GM21515 (cell line): ENCODE data around the gene NUDT8.
"Not testable (repeated sequence)": the region's sequence is repeated elsewhere in the genome, so short reads cannot be mapped to it uniquely, and the experiment has no call there.

ENCODE experiments used
- ATAC-seq: cut with Tn5 transposase; IDR thresholded peaks from one replicate; pipeline ENCODE4 v1.9.1; 2021; ENCODE audit not compliant: unreplicated experiment

NUDT8 gene

DNA sequence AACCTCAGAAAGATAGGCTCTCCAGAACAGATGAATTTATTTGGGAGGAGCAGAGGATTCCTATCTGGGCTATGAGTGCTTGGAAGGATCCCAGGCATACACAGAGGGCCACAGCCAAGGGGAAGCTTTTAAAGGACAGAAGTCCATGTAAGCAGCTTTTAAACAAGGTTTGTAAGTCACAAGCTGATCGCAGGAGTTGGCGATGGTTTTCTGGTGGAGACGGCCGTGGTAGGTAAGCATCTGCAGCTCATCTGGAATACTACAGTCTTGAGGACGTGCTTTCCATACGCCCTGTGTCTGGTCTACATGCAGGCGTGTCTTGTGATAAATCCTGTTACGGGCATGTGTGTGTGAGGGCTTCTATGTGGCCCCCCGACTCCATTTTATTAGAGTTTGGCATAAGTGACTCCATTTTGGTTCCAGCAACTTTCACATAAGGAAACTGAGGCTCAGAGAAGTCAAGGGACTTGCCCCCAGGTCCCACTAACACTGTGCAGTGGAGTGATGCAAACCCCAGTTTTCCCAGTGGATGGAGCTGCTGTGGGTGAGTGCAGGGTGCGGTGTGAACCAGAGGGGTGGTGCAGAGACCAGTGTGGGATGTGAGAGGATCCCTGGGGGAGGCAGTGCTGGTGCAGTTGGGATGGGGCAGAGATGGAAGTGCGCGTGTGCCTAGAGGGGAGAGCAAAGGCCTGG lies 32.6 kb upstream of the NUDT8 start:
- no peak for ATAC-seq

- ATAC-seq = not testable (repeated sequence)
Observed at GRCh38 chr11:67660752-67661151, 31.0 kb upstream of the NUDT8 start.

- ATAC-seq = not testable (repeated sequence)
Observed at GRCh38 chr11:67659651-67660165, 30.0 kb upstream of the NUDT8 start.

- no peak for ATAC-seq
Observed at GRCh38 chr11:67657300-67657699, 27.6 kb upstream of the NUDT8 start.

DNA sequence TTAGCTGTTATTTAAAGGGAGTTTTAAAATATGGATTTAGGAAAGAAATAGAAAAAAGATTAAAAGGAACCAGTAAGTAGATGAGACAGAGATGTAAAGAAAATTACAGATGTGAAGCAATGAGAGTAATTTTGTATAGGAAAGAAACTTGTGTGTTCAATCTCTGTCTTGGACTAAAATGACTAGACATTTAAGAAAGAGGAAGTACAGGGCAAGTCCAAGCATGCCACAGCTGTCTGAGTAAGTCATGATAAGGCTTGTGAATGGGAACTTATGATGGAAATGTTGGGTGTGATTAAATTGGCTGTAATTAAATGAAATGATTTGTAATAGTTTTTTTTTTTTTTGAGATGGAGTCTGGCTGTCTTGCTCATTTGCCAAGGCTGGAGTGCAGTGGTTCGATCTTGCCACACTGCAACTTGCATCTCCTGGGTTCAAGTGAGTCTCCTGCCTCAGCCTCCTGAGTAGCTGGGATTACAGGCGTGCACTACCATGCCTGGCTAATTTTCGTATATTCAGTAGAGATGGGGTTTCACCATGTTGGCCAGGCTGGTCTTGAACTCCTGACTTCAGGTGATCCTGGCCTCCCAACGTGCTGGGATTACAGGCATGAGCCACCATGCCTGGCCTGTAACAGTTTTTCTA lies 26.7 kb upstream of the NUDT8 start:
- ATAC-seq = no peak

DNA sequence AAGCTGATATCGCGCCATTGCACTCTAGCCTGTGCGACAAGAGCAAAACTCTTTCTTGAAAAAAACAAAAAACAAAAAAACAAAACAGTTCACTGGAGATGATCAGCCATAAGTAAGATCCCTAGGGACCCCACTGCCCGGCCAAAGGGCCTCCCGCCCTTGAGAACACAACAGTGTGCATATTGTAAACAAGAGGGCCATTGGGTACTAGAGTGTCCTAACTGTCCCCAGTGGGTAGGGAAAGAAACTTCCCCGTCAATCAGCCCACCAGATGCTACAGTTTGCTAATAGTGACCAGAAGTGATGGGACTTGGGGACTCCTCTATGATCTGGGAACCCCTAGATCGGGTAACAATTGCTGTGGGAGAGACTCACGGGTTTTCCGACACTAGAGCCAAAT lies 24.5 kb upstream of the NUDT8 start:
- no peak for ATAC-seq

DNA sequence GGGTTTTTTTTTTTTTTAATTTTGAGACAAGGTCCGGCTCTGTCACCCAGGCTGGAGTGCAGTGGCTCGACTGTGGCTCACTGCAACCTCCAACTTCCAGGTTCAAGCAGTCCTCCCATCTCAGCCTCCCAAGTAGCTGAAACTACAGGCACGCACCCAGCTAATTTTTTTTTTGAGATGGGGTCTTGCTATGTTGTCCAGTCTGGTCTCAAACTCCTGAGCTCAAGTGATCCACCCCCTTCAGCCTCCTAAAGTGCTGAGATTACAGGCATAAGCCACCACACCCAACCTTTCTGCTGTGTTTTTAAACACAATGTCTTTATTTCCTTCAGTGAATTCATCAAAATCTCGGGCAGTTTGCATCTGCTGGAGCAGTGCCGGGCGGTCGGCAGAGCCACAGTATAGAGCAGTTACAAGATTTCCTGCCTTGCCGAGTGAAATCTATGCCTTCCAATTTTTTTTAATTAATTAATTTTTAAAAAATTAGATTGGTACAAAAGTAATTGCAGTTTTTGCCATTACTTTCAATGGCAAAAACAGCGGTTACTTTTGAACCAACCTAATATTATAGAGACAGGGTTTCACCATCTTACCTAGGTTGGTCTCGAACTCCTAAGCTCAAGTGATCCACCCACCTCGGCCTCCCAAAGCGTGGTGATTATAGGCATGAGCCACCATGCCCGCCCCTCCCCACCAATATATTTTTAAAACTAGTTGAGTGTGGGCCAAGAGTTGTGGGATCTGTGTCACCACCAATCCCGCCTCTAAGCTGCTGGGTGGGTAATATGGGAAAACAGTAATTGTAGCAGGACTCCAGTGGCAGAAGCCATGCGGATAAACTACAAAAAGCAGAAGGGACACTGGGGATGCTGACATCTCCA lies 23.5 kb upstream of the NUDT8 start:
- no peak for ATAC-seq

GRCh38 chr11:67651976-67652781 lies 22.4 kb upstream of the NUDT8 start:
- ATAC-seq = no peak

DNA sequence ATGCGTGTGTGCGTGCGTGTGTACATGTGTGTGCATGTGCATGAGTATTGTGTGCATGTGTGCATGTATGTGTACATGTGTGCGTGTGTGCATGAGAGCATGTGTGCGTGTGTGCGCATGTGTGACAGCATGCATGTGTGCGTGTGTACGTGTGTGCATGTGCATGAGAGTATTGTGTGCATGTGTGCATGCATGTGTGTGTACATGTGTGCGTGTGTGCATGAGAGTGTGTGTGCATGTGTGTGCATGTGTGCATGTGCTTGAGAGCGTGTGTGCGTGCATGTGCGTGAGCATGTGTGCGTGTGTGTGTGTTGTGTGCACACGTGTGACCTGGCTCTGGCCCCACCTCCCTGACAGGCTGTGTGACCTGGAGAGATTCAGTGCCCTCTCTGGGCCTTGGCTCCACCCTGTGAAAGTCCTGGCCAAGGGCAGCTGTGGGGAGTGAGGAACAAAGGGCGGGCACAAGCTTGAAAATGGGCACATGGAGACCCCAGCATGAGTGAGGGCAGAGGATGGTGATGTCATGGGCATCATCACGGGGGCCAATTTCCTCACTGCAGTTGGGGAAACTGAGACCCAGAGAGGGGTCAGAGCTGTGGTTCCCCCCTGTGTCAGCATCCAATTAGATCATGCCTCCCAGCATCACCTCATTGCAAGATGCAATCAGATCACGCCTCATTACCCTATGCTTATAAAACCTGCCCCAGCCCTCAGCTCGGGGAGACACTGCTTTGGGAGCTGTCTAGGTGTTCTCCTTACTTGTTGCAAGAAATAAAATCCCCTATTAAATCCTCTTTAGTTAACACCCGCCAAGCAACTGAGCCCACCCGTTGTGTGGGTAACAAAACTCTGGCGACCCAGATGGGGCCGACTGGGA lies 20.1 kb upstream of the NUDT8 start:
- ATAC-seq = no peak

GRCh38 chr11:67648796-67649613 lies 19.3 kb upstream of the NUDT8 start:
- no peak for ATAC-seq

DNA sequence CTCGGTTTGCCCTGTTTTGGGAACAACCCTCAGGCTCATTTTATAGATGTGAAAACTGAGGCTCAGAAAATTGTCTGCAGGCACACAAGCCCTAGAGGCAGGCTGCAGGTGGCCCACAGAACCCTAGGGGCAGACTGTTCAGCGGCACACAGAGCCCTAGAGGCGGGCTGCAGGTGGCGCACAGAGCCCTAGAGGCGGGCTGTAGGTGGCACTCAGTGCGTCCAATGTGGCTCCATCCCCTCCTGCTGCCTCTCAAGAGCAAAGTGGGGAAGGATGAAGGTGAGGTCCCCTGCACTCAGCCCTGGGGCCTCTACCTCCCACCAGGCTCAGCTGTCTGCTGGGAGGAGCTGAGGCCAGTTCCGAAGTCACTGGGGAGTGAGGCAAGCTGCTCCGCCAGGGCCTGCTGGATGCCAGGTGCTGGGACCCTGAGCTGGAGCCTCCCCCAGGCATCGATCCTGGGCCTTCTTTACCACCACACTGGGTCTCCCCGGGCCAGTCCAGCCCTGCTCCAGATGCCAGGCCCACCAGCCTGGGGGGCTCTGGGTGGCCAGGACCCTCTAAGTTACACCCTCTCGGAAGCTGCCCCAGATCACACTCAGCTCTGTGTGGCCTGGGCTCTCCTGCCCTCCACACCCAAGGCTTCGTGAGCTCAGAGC lies 18.5 kb upstream of the NUDT8 start:
- ATAC-seq = no peak

- no peak for ATAC-seq
Observed at GRCh38 chr11:67647471-67647870, 17.7 kb upstream of the NUDT8 start.

- no peak for ATAC-seq
Observed at GRCh38 chr11:67646535-67647336, 17.0 kb upstream of the NUDT8 start.

- ATAC-seq = no peak
Observed at GRCh38 chr11:67645521-67646461, 16.1 kb upstream of the NUDT8 start.

DNA sequence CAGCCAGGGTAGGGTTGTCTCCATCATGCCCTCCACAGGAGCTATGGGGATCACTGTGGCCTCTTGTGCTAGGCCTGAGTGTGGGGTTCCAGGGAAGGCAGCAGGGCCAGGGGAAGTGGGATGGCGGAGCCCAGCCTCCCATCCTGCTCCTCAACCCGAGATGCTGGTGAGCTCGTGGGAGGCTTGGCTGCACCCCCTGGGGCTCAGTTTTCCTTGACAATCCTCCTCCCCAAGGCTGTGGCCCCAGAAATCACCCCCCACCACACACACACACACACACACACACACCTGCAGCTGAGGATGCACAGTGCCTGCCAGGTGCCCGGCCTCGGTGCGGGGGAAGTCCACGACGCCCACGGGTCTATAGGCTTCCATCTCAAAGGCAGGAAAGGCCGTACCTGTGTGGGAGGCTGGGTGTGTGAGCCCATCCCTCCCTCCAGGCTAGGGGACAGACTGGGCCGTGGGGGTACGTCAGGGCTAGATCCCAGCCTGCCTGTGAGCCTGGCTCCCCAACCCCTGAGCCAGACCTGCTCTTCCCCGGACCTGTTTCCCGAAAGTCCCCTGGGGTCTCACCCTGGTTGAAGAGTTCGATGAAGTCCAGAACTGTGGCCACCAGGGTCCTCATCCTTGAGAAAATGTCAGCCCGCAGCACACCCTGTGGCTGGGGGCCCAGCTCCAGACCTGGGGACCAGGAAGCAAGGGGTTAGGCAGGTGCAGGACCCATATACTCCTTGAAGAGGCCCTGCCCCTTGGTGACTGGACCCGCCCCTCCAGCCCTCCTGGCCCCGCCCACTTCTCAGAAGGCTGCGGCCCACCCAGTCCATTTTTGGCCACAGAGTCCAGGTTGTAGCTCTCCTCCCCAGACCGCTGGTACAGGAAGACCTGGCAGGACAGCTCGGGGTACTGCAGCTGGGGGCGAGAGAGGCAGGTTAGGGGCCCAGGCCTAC lies 15.0 kb upstream of the NUDT8 start:
- ATAC-seq = no peak
